Body of pancreas (tissue), 4 donors: ENCODE measurements around the gene GRK3.

ENCODE experiments used
- POLR2A ChIP-seq, 3 donors: fragments of 450-650 bp; IDR thresholded peaks; one replicate each; pipeline ENCODE4 v1.6.1; 2016; ENCODE audit warnings: antibody characterized with exemption in 3 of 3, mild to moderate bottlenecking in 2 of 3
- TF ChIP-seq, protein P1 (sequence below), 7 experiments: fragments of 450-650 bp in 4 of 7; fragments of 200-600 bp in 3 of 7; sonication (generic) in 3 of 7; IDR thresholded peaks; one replicate each; pipeline ENCODE4 v1.5.1; 2016 to 2019; ENCODE audit warnings: antibody characterized with exemption in 7 of 7

DNA sequence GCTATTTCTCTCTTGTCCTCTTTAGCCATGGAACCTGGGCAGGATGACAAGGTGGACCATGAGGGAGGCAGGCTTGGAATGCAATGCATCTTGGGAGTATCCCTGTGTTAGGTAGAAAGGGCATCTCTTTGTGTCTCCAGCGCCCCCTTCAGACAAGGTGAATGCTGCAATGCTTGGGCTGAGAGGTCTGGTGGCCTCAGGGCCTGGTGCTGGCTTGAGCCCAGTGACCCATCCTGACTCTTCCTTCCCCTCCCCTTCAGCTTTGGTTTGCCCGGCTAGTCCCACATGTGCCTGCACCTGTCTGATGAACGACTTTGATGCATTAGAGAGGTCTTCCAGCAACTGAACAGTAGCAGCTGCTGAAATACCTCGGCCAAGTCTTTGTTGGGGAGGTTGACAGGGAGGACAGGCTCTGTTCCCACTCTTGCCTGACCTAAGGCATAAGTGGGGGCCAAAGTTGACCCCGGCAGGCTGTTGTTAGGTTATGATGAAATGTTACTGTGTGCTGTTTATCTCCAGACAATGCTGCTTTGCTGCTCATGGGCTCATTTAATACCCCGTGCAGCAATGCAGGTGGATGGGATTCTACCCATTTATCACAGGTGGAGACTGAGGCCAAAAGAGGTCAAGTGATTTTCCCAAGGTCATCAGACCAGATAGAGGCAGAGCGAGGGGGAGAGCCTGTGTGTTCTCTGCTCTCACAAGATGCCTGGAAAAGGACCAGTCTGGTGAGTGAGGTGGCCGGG lies 200.0 kb downstream of the GRK3 start:
- TF ChIP-seq, protein P1, sequence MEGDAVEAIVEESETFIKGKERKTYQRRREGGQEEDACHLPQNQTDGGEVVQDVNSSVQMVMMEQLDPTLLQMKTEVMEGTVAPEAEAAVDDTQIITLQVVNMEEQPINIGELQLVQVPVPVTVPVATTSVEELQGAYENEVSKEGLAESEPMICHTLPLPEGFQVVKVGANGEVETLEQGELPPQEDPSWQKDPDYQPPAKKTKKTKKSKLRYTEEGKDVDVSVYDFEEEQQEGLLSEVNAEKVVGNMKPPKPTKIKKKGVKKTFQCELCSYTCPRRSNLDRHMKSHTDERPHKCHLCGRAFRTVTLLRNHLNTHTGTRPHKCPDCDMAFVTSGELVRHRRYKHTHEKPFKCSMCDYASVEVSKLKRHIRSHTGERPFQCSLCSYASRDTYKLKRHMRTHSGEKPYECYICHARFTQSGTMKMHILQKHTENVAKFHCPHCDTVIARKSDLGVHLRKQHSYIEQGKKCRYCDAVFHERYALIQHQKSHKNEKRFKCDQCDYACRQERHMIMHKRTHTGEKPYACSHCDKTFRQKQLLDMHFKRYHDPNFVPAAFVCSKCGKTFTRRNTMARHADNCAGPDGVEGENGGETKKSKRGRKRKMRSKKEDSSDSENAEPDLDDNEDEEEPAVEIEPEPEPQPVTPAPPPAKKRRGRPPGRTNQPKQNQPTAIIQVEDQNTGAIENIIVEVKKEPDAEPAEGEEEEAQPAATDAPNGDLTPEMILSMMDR (IDR thresholded peaks at IDR 0.05) = no peak
- TF ChIP-seq POLR2A (IDR thresholded peaks at IDR 0.05) = no peak
